IMR-90 (cell line): ENCODE results near the gene PYROXD2. TPM values are rescaled to one million over a fixed set of nuclear protein-coding genes. Genes with fewer than 3 reads are reported as not detected.

Source experiments
- ATAC-seq: fragments of 200-7000 bp; cut with Tn5 transposase; 2 replicates; pipeline ENCODE4 v1.9.1; 2020; ENCODE audit warnings: low read depth, mild to moderate bottlenecking, moderate library complexity
- BruUV-seq: library from RNA; stranded (reverse); fragments of 400-500 nt; replicated peaks from 2 replicates; lab custom pipeline; 2021; lab: Mats Ljungman, UMichigan
- CTCF ChIA-PET: fragments of 300-600 bp; formaldehyde crosslinking; extraction: SDS; loops from one replicate; lab custom pipeline; 2021; ENCODE audit warnings: antibody characterized with exemption; lab: Yijun Ruan, JAX
- POLR2A ChIA-PET: fragments of 300-600 bp; sonication (Branson Sonifier 250); formaldehyde crosslinking; loops from one replicate; lab custom pipeline; 2022; ENCODE audit warnings: antibody characterized with exemption; ENCODE audit not compliant: unreplicated experiment; lab: Charles Lee
- DNase-seq: peaks from one replicate; pipeline ENCODE4 v3.0.0; 2013
- H2AFZ ChIP-seq: replicated peaks from 2 replicates; pipeline ENCODE3; 2013; ENCODE audit warnings: low read length, mild to moderate bottlenecking; ENCODE audit not compliant: poor library complexity
- H2AK5ac ChIP-seq: 2 replicates; pipeline ENCODE4 v1.6.1; 2013; ENCODE audit warnings: low read depth, low read length, inconsistent platforms
- H2AK9ac ChIP-seq: replicated peaks from 2 replicates; pipeline ENCODE3; 2013; ENCODE audit warnings: mild to moderate bottlenecking, low read depth, low read length, moderate library complexity; ENCODE audit not compliant: poor library complexity
- H2BK120ac ChIP-seq: 2 replicates; pipeline ENCODE4 v1.6.1; 2013; ENCODE audit warnings: low read depth, low read length, inconsistent platforms
- H2BK15ac ChIP-seq: 3 replicates; pipeline ENCODE4 v1.6.1; 2013; ENCODE audit warnings: low read depth, low read length, inconsistent platforms
- H2BK20ac ChIP-seq: 2 replicates; pipeline ENCODE4 v1.6.1; 2013; ENCODE audit warnings: low read depth, mild to moderate bottlenecking, inconsistent platforms, low read length, moderate library complexity
- H2BK5ac ChIP-seq: 2 replicates; pipeline ENCODE4 v1.6.1; 2013; ENCODE audit warnings: mild to moderate bottlenecking, low read depth, low read length, inconsistent platforms; ENCODE audit not compliant: poor library complexity, severe bottlenecking
- H3K14ac ChIP-seq: replicated peaks from 2 replicates; pipeline ENCODE4 v1.6.1; 2013; ENCODE audit warnings: low read depth, low read length, inconsistent platforms
- H3K18ac ChIP-seq: 2 replicates; pipeline ENCODE4 v1.6.1; 2013; ENCODE audit warnings: low read depth, low read length, control low read depth
- H3K23ac ChIP-seq: 2 replicates; pipeline ENCODE4 v1.6.1; 2013; ENCODE audit warnings: low read depth, low read length, inconsistent platforms
- H3K27ac ChIP-seq: 2 replicates; pipeline ENCODE4 v1.5.1; 2013; ENCODE audit warnings: mild to moderate bottlenecking, control low read depth, low read length; ENCODE audit not compliant: insufficient read depth
- H3K27me3 ChIP-seq: 2 replicates; pipeline ENCODE4 v1.6.1; 2013; ENCODE audit warnings: low read length; ENCODE audit not compliant: control insufficient read depth, insufficient read depth
- H3K36me3 ChIP-seq: 2 replicates; pipeline ENCODE4 v1.6.1; 2013; ENCODE audit warnings: low read length, mixed read lengths; ENCODE audit not compliant: control insufficient read depth, insufficient read depth
- H3K4ac ChIP-seq: 2 replicates; pipeline ENCODE4 v1.6.1; 2013; ENCODE audit warnings: low read depth, low read length, inconsistent platforms
- H3K4me1 ChIP-seq: 2 replicates; pipeline ENCODE4 v1.6.1; 2013; ENCODE audit warnings: low read length, mixed read lengths; ENCODE audit not compliant: control insufficient read depth, insufficient read depth
- H3K4me2 ChIP-seq: 2 replicates; pipeline ENCODE4 v1.6.1; 2013; ENCODE audit warnings: low read depth, mild to moderate bottlenecking, control low read depth, low read length, moderate library complexity
- H3K4me3 ChIP-seq: 2 replicates; pipeline ENCODE4 v1.5.1; 2013; ENCODE audit warnings: low read depth, mild to moderate bottlenecking, control low read depth, low read length, moderate library complexity; ENCODE audit not compliant: insufficient read depth
- H3K56ac ChIP-seq: 2 replicates; pipeline ENCODE4 v1.6.1; 2013; ENCODE audit warnings: low read length, inconsistent platforms; ENCODE audit not compliant: insufficient read depth; ENCODE audit errors: extremely low read depth
- H3K79me1 ChIP-seq, 2 experiments: 2 replicates each; pipeline ENCODE4 v1.6.1; 2013; ENCODE audit warnings: low read length in 2 of 2, inconsistent platforms in 1 of 2, low read depth in 1 of 2
- H3K9ac ChIP-seq: 2 replicates; pipeline ENCODE4 v1.6.1; 2013; ENCODE audit warnings: low read depth, low read length, control low read depth
- H3K9me1 ChIP-seq: 2 replicates; pipeline ENCODE4 v1.6.1; 2013; ENCODE audit warnings: low read length, inconsistent platforms; ENCODE audit not compliant: insufficient read depth
- H3K9me3 ChIP-seq: 2 replicates; pipeline ENCODE4 v1.6.1; 2013; ENCODE audit warnings: low read length; ENCODE audit not compliant: control insufficient read depth, insufficient read depth
- H4K20me1 ChIP-seq: 2 replicates; pipeline ENCODE4 v1.6.1; 2013; ENCODE audit warnings: low read length, inconsistent platforms; ENCODE audit not compliant: insufficient read depth
- H4K5ac ChIP-seq: 2 replicates; pipeline ENCODE4 v1.6.1; 2013; ENCODE audit warnings: mild to moderate bottlenecking, low read depth, low read length, control low read depth
- H4K8ac ChIP-seq, 2 experiments: 2 replicates each; pipeline ENCODE4 v1.6.1; 2013; ENCODE audit warnings: low read depth in 2 of 2, low read length in 2 of 2, control low read depth in 1 of 2, inconsistent platforms in 1 of 2
- H4K91ac ChIP-seq: 2 replicates; pipeline ENCODE4 v1.6.1; 2013; ENCODE audit warnings: low read depth, low read length, inconsistent platforms; ENCODE audit not compliant: insufficient read depth
- CEBPB ChIP-seq: IDR thresholded peaks from 2 replicates; pipeline ENCODE4 v1.6.1; 2012; ENCODE audit warnings: low read depth, low read length, improper control_type of control experiment
- FOS ChIP-seq: fragments of 150-350 bp; IDR thresholded peaks from 2 replicates; pipeline ENCODE4 v1.6.1; 2016; ENCODE audit warnings: low read depth, low read length
- MAFK ChIP-seq: IDR thresholded peaks from 2 replicates; pipeline ENCODE4 v1.6.1; 2012; ENCODE audit warnings: low read depth, low read length, improper control_type of control experiment
- MAZ ChIP-seq: IDR thresholded peaks from 2 replicates; pipeline ENCODE4 v1.6.1; 2012; ENCODE audit warnings: low read depth, mild to moderate bottlenecking, low read length, improper control_type of control experiment, moderate library complexity, borderline replicate concordance
- SMC3 ChIP-seq: fragments of 150-350 bp; IDR thresholded peaks from 2 replicates; pipeline ENCODE4 v1.6.1; 2016; ENCODE audit warnings: low read depth, mild to moderate bottlenecking, antibody characterized with exemption, low read length, moderate library complexity
- USF2 ChIP-seq: fragments of 150-350 bp; IDR thresholded peaks from 2 replicates; pipeline ENCODE4 v1.6.1; 2017; ENCODE audit warnings: mild to moderate bottlenecking, antibody characterized with exemption, low read length, low read depth
- WGBS, 2 experiments: methylation state at CpG; one replicate each; pipeline versions ENCODE4 v1.1.5 to v1.1.7; 2013; ENCODE audit warnings: missing lambda C conversion rate in 2 of 2; ENCODE audit not compliant: insufficient read length in 1 of 2; ENCODE audit errors: extremely low coverage in 2 of 2; 5-methylcytosine and 5-hydroxymethylcytosine counted together
- dilution Hi-C: fragments of 300-500 bp; cut with HindIII; formaldehyde crosslinking; loops from one replicate; pipeline ENCODE4 v1.14.3; 2018; ENCODE audit warnings: low sequenced_read_pairs; ENCODE audit not compliant: unreplicated experiment
- in situ Hi-C: fragments of 300-500 bp; cut with MboI; formaldehyde crosslinking; loops from 3 replicates; pipeline ENCODE4 v1.14.3; 2019; ENCODE audit warnings: low sequenced_read_pairs, inconsistent platforms, mixed read lengths
- intact Hi-C: fragments of 100-400 bp; cut with micrococcal nuclease; formaldehyde crosslinking; loops from 2 replicates; pipeline ENCODE4 v1.10.0; 2022
- polyA plus RNA-seq, 3 experiments: library from polyadenylated mRNA; depleted of rRNA; stranded (reverse); fragments of >200 nt; gene quantifications; 2 replicates each; pipeline ENCODE4 v1.2.3, GENCODE V29; 2012; ENCODE audit warnings: low replicate concordance in 1 of 3
- total RNA-seq: library from RNA; depleted of rRNA; stranded (reverse); fragments of >200 nt; gene quantifications from 2 replicates; pipeline ENCODE4 v1.2.3, GENCODE V29; 2012
- TF ChIP-seq, protein P1 (sequence below): fragments of 150-350 bp; IDR thresholded peaks from 2 replicates; pipeline ENCODE4 v1.6.1; 2016; ENCODE audit warnings: low read depth, mild to moderate bottlenecking, low read length, moderate library complexity, borderline replicate concordance

The PYROXD2 gene
- total and polyA plus RNA-seq, 2 of the 4 experiments (the other 2 are of a cell fraction), result 6.5 to 16.3 TPM

DNA sequence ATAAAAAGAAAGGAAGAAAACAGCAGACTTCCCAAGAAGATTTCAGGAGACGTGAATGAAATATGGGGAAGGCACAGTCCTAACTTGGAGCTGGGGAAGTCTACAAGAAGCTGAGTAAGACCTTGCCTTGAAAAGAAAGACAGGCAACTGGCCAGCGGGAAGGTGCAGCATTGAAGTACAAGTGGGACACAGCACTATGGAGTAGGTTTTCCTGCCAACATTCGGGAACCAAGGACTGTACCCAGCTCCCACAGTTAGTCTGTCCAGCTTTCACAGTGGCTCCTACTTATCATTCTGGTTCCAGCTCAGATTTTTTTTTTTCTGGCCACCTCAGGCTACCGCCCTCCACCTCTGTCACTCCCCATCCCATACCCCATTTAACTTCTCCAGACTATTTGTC is 21.7 kb upstream of the PYROXD2 start:
- Histone ChIP-seq H3K18ac (no peak overlapping the region), H2BK15ac (no peak overlapping the region), H3K9ac (no peak overlapping the region), H4K20me1 (no peaks in the 10 kb centered on the region), H3K4ac (no peak overlapping the region), H3K36me3 (peaks cover 45% of the 10 kb centered on the region), H2AFZ (no peak overlapping the region), H2AK9ac (no peak overlapping the region), H3K9me3 (no peaks in the 10 kb centered on the region), H2BK5ac (no peak overlapping the region), H3K14ac (no peak overlapping the region), H4K8ac (no peak overlapping the region), H3K79me1 (peaks cover 3 to 7% of the 10 kb centered on the region in 2 experiments; a peak in 2 of 4 replicates), H3K4me3 (no peak overlapping the region), H3K4me2 (no peak overlapping the region), H2AK5ac (no peak overlapping the region), H2BK20ac (no peak overlapping the region), H4K5ac (no peak overlapping the region), H3K27me3 (no peaks in the 10 kb centered on the region), H3K4me1 (peaks cover 9% of the 10 kb centered on the region; the same call in 1 of the 2 replicates), H2BK120ac (no peak overlapping the region), H3K56ac (no peak overlapping the region), H3K9me1 (peaks cover 15% of the 10 kb centered on the region), H3K23ac (no peak overlapping the region), H4K91ac (no peak overlapping the region), H3K27ac (no peak overlapping the region)
- no peak for TF ChIP-seq USF2
- TF ChIP-seq CEBPB, result no peak
- no peak for TF ChIP-seq MAZ
- TF ChIP-seq, protein P1, sequence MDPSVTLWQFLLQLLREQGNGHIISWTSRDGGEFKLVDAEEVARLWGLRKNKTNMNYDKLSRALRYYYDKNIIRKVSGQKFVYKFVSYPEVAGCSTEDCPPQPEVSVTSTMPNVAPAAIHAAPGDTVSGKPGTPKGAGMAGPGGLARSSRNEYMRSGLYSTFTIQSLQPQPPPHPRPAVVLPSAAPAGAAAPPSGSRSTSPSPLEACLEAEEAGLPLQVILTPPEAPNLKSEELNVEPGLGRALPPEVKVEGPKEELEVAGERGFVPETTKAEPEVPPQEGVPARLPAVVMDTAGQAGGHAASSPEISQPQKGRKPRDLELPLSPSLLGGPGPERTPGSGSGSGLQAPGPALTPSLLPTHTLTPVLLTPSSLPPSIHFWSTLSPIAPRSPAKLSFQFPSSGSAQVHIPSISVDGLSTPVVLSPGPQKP, result no peak
- TF ChIP-seq FOS, result no peak
- no peak for TF ChIP-seq MAFK
- TF ChIP-seq SMC3, result no peak
- dilution Hi-C loops, result no loop called here
- BruUV-seq, result no TSS peak
- ChIA-PET CTCF (interaction anchor here (0.6 kb wide), 1 partner anchor 748 kb away, joined by 5 read pairs; no protein-coding TSS in a partner anchor), POLR2A (no interaction called here)
- in situ Hi-C loops, result no loop called here
- intact Hi-C loops, result no loop called here
- no CpG with 5 or more reads among the region's 4 CpGs for WGBS, 2 experiments
- DNase-seq (no peak), ATAC-seq (no peak)
